Fibroblast of the conjunctiva (primary cell): ENCODE data around the gene ACADSB.
A peak's percentile ranks its signal among the peaks of the same experiment; 100 is the strongest.

Source experiments
- DNase-seq: peaks from one replicate; pipeline ENCODE4 v3.0.0-alpha.2; 2010; ENCODE audit warnings: low read depth

Gene ACADSB

DNA sequence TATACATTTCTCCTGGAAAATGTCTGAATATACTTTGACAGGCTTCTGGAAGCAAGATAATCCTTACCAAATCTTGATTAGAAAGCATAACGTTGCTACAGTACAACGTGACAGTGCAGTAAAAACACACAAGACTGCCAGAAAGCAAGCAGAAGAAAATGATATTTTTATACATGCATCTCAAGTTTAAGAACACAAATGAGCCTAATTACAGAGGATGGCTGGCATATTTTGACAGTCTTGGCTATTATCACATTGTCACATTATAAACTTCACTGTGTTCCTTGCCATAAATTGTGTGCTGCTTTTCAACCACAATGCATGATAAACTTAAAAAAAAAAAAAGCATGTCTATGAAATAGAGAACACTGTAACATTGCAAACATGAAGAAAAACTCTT, 4.5 kb upstream of the ACADSB start:
- no peak for DNase-seq

DNA sequence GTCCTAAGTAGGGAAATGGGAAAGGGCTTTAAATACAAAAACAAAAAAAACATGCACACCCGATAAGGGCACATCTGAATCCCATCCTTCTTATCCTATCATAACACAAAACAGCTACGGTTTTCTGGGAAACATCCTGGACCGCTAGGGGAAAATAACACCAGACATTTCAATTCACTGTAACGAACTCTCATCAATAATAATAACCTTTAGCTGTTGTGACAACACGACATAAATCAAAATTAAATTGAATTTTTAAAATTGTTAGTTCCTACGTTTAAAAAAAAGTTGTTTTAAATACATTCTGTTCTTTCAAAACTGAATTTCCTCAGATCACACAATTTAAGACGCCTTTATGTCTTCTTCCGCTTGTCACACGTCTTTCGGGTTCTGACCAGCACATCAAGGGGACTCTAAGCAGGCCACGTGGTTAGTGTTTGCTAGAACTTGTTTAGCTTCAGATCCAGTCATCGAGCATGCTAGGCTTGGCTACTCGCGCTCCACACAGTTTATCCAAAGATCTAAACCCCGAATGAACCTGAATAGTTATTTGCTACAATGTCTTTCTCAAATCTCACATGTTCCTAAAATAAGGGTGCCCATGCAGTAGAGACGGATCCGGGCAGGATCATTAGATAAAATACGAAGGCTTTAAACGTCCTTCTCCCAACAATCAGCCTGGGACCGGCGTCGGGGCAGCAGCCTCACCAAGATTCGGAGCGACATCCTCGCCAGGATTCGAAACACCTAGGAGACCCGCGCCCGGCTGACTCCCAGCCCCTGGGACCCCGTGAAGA, 1.1 kb upstream of the ACADSB start:
- DNase-seq = peak; percentile 17

- no peak for DNase-seq
These were observed 457 bp downstream of the ACADSB start for GRCh38 chr10:123009105-123009820.

- DNase-seq = no peak
These were observed 3.2 kb downstream of the ACADSB start for GRCh38 chr10:123011987-123012386.

- DNase-seq = no peak
These were observed 4.9 kb downstream of the ACADSB start for GRCh38 chr10:123013456-123014419.

DNA sequence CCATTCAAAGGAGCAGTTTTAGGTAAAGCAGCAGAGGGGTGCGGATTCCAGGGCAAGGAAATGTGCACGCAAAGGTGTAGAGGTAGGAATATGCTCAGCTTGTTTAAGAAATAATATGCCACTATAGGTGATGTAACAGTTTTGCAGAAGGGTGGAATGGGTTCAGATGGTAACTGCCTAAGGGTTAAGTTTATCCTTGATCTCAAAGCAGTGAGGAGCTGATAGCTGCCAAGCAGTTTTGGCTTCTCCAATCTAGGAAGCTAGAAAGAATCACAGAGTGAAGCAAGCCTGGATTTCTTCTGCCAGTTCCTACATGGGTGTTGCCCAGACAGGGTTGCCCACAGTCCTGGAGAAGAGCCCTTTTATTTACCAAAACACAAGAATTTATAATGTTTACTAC, 6.0 kb downstream of the ACADSB start:
- no peak for DNase-seq

DNA sequence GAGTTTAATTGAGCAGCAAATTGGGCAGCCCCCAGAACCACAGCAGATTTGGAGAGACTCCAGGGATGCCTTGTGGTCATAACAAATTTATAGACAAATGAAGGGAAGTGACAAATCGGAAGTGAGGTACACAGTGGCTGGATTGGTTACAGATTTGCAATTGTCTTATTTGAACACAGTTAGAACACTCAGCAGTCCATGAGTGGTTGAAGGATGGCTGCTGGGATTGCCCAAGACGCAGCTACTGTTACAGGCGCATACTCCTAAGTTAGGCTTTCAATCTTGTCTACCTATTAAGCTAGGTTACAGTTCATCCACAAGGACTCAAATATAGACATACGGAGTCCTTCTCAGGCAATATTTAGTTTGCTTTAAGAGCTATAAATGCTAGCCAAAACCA, 7.4 kb downstream of the ACADSB start:
- DNase-seq = no peak

DNA sequence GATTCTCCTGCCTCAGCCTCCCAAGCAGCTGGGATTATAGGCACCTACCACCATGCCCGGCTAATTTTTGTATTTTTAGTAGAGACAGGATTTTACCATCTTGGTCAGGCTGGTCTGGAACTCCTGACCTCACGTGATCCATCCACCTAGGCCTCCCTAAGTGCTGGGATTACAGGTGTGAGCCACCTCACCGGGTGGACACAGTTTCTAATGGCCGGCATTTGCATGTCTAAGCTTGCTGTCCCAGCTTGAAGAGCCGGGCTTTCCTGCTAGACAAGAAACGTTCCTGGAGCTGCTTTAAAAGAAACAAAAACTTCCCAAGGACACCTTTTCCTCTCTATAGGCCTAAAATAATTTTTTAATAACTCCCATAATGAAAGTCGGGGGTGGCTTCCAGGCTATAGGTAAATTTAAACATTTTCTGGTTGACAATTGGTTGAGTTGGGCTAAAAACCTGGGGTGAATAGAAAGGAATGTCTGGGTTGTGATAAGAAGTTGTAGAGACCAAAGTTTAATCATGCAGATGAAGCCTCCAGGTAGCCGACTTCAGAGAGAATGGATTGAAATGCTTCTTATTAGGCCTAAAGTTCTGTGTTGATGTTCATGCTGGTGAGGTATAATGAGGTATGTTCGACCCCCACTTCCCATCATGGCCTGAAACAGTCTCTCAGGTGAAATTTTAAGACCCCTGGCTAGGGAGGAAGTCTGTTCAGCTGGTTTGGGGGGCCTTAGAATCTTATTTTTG, 8.8 kb downstream of the ACADSB start:
- no peak for DNase-seq

DNA sequence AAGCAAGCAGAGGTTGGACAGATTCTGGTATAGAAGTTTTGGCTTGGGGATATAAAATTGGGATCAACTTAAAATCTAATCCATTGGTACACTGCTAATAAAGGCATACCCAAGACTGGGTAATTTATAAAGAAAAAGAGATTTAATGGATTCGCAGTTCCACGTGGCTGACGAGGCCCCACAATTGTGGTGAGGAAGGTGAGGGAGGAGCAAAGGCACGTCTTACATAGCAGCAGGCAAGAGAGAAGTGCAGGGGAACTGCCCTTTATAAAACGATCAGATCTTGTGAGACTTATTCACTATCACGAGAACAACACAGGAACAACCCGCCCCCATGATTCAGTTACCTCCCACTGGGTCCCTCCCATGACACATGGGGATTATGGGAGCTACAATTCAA, 9.7 kb downstream of the ACADSB start:
- DNase-seq = no peak

DNA sequence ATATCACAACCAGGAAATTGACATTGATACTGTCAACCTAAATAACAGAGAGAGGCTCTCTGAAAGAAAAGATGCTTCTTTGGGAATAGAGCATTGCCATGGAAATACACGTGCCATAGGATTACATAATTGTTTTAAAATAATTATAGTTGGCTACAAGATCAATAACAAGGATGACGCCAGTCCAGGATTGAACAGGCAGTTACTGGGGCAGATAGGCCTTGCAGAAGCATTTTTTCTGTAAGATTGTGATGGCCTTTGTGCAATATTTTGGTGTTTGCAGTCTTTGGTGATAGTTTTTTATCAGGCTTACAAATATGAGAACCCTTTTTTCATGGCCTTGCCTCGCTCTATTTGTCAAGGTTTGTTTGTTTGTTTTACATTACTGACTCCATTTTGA, 10.5 kb downstream of the ACADSB start:
- DNase-seq = no peak

- no peak for DNase-seq
These were observed 11.3 kb downstream of the ACADSB start for GRCh38 chr10:123019941-123020703.

DNA sequence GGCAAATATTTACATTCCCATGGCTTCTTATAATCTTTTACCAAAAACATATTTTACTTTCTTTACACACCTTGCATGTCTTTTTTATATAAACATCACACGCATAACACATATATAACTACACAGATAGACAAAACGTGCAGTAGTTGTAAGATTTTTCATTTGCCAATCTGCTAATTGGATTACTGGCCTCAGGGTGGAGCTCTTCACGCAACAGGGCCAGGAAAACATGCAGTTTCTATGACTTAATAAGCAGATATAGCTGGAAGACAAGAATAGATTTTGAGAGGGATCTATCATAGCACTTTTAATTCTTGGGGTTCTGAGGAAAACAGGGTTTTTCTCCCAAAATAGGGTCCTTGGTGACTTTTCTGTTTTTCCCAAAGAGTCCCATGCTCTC, 12.7 kb downstream of the ACADSB start:
- DNase-seq = no peak

GRCh38 chr10:123024540-123024939, 15.7 kb downstream of the ACADSB start:
- no peak for DNase-seq

DNA sequence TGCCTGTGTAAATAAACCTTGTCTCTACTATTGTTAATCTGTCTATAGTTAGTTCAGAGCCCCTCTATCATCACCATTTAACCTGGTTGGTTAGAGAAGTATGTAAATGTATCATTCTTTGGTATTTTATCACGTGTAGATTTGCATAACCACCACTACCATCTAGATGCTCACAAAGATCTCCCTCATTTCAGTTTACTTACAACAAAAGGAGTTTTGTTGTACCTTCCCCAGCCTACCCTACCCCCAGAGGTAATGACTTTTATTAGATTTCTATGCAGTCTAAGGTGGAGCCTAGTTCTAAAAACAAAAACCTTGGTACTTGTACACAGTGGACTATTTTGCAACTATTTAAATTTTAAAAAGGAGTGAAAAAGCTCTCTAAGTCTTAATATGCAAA, 17.5 kb downstream of the ACADSB start:
- no peak for DNase-seq

- DNase-seq = no peak
These were observed 19.1 kb downstream of the ACADSB start for GRCh38 chr10:123027861-123028260.

DNA sequence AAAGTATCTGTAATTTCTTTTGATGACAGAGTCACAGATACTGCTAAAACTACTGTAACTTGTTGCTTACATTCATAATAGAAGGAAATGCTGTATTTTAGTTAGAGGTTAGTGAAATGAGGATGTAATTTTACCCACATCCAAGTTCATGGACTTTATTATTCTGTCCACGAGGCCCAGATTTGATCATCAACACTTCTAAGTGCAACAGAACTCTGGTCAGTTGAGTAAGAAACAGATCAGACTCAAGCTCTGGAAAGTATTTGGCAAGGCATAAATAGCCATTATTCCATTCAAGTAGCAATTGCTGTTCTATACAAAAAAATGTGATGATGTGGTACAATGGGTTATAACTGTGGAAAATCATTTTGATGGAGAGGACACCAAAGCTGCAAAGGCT, 22.3 kb downstream of the ACADSB start:
- no peak for DNase-seq

DNA sequence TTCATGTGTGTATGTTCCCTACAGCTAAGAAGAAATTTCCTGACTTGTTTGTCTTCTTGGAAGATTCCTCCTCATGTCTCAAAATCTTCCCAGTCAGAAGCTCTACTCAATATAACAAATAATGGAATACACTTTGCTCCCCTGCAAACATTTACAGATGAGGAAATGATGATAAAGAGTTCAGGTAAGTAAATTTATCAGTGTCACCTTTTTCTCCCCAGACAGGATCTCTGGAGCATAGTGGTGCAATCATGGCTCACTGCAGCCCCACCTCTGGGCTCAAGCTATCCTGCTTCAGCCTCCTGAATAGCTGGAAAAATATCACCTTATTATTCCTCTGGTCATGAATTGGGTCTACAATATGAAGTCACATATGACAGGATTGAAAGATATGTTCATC, 25.5 kb downstream of the ACADSB start:
- DNase-seq = no peak

DNA sequence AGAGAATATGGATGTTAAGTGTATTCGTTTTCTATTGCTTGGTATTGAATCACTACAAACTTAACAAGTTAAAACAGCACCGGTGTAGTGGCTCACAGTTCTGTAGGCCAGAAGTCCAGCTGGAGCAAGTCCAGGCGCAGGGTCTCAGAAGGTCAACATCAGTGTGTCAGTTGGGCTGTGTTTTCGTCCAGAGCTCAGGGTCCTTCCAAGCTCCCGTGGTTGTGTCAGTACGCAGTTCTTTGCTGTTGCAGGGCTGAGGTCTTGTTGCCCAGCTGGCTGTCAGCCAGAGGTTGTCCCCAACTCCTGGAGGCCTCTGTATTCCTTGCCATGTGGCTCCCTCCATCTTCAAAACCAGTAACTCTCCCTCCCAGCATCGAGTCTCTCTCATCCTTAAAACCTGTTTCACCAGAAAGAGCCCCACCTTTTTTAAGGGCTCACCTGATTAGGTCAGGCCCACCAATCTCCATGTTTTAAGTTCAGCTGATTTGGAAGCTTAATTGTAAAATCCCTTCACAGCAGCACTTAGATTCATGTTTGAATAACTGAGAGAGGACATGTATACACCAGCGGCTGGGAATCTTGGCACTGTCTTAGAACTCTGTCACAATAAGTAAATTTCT, 26.8 kb downstream of the ACADSB start:
- DNase-seq = no peak

- DNase-seq = no peak
These were observed 30.2 kb downstream of the ACADSB start for GRCh38 chr10:123038782-123039631.

DNA sequence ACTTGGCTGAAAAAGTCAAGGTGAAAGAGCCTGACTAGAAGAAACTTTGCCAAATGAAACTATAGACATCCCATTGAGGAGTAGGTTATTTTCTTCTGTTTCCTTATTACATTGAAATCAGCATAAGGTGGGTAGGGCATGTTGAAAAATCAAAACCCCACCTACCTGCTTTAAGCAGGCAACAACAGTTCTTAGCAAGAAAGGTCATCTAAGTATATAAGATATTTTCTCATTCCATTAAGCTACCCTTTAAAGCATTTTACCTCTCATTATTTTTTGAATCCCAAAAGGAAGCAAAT, 30.8 kb downstream of the ACADSB start:
- no peak for DNase-seq
